Measurements from ENCODE around the gene PAX5. TPM values are rescaled to one million over a fixed set of nuclear protein-coding genes. Genes with fewer than 3 reads are reported as not detected.

The PAX5 gene
- total RNA-seq, 6 experiments from 2014 or later, result not detected

- peaks cover 21% of the 10 kb centered on the region for H3K4me1 Mint-ChIP-seq (ENCODE audit: low read depth)
- H3K27ac Mint-ChIP-seq, result no peak overlapping the region
- peaks cover 20% of the 10 kb centered on the region for H3K36me3 Mint-ChIP-seq (ENCODE audit: low read depth)
- H3K9me3 Mint-ChIP-seq, result peaks cover 21% of the 10 kb centered on the region
- H3K27me3 Mint-ChIP-seq (ENCODE audit: insufficient read depth), result peaks cover 20% of the 10 kb centered on the region
- peak; percentile 8; the same call in 1 of the 2 replicates for TF ChIP-seq CTCF (IDR thresholded peaks at IDR 0.05)
- no peak overlapping the region for H3K4me3 Mint-ChIP-seq
- DNase-seq, result no peak
These were observed 39.9 kb downstream of the PAX5 start for GRCh38 chr9:36993933-36994764.

- no peak for TF ChIP-seq CTCF (IDR thresholded peaks at IDR 0.05)
- peaks cover 20% of the 10 kb centered on the region for H3K36me3 Mint-ChIP-seq (ENCODE audit: low read depth)
- H3K4me3 Mint-ChIP-seq, result no peak overlapping the region
- H3K27me3 Mint-ChIP-seq (ENCODE audit: insufficient read depth), result peaks cover 32% of the 10 kb centered on the region
- peaks cover 21% of the 10 kb centered on the region for H3K9me3 Mint-ChIP-seq
- no peak overlapping the region for H3K27ac Mint-ChIP-seq
- H3K4me1 Mint-ChIP-seq (ENCODE audit: low read depth), result peaks cover 23% of the 10 kb centered on the region
- DNase-seq, result no peak
These were observed 41.4 kb downstream of the PAX5 start for GRCh38 chr9:36992501-36993316.

- DNase-seq, result no peak
- Mint-ChIP-seq H3K4me3 (no peak overlapping the region), H3K27me3 (ENCODE audit: insufficient read depth) (peaks cover 39% of the 10 kb centered on the region), H3K9me3 (peaks cover 21% of the 10 kb centered on the region), H3K36me3 (ENCODE audit: low read depth) (peaks cover 20% of the 10 kb centered on the region), H3K27ac (no peak overlapping the region), H3K4me1 (ENCODE audit: low read depth) (peaks cover 14% of the 10 kb centered on the region)
- peak; percentile 84 for TF ChIP-seq CTCF (IDR thresholded peaks at IDR 0.05)
These were observed 42.4 kb downstream of the PAX5 start for GRCh38 chr9:36991516-36992134.

- H3K9me3 Mint-ChIP-seq, result peaks cover 21% of the 10 kb centered on the region
- H3K4me3 Mint-ChIP-seq, result no peak overlapping the region
- peaks cover 5% of the 10 kb centered on the region; the same call in 1 of the 2 replicates for H3K4me1 Mint-ChIP-seq (ENCODE audit: low read depth)
- DNase-seq, result no peak
- peaks cover 20% of the 10 kb centered on the region for H3K36me3 Mint-ChIP-seq (ENCODE audit: low read depth)
- no peak overlapping the region for H3K27ac Mint-ChIP-seq
- no peak for TF ChIP-seq CTCF (IDR thresholded peaks at IDR 0.05)
- H3K27me3 Mint-ChIP-seq (ENCODE audit: insufficient read depth), result peaks cover 52% of the 10 kb centered on the region
These were observed 45.2 kb downstream of the PAX5 start for GRCh38 chr9:36988848-36989247.

GRCh38 chr9:36987891-36988290 lies 46.2 kb downstream of the PAX5 start:
- no peak for DNase-seq
- H3K9me3 Mint-ChIP-seq, result peaks cover 21% of the 10 kb centered on the region
- peaks cover 5% of the 10 kb centered on the region; the same call in 1 of the 2 replicates for H3K4me1 Mint-ChIP-seq (ENCODE audit: low read depth)
- no peak overlapping the region; the same call in none of the 2 replicates for H3K4me3 Mint-ChIP-seq
- TF ChIP-seq CTCF (IDR thresholded peaks at IDR 0.05), result no peak
- peaks cover 20% of the 10 kb centered on the region for H3K36me3 Mint-ChIP-seq (ENCODE audit: low read depth)
- H3K27ac Mint-ChIP-seq, result no peak overlapping the region
- H3K27me3 Mint-ChIP-seq (ENCODE audit: insufficient read depth), result peaks cover 52% of the 10 kb centered on the region

Measured in HFFc6 (cell line).